ENCODE measurements around the gene RGS6.

RGS6 gene

DNA sequence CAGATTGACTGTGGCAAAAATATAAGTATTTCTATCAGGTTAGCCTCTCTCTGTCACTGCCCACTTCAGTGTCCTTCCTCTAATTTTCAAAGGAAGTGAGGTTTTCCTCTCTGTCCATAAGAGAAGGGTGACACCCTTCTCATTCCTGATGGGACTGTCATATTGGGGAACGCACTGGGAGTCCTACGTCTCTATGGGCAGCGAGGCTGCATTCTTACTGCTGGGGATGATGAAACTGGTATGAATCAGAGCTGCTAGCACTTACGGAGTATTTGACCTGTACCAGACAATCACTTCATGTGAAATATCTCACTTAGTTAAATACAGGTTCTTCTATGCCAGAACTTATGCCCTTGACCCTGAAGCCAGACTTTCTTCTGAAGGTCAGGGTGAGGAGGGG, 525.4 kb downstream of the RGS6 start:
- TF ChIP-seq, protein P1, sequence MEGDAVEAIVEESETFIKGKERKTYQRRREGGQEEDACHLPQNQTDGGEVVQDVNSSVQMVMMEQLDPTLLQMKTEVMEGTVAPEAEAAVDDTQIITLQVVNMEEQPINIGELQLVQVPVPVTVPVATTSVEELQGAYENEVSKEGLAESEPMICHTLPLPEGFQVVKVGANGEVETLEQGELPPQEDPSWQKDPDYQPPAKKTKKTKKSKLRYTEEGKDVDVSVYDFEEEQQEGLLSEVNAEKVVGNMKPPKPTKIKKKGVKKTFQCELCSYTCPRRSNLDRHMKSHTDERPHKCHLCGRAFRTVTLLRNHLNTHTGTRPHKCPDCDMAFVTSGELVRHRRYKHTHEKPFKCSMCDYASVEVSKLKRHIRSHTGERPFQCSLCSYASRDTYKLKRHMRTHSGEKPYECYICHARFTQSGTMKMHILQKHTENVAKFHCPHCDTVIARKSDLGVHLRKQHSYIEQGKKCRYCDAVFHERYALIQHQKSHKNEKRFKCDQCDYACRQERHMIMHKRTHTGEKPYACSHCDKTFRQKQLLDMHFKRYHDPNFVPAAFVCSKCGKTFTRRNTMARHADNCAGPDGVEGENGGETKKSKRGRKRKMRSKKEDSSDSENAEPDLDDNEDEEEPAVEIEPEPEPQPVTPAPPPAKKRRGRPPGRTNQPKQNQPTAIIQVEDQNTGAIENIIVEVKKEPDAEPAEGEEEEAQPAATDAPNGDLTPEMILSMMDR (IDR thresholded peaks at IDR 0.05; ENCODE audit: low read depth, low read length): no peak
- DNase-seq (ENCODE audit: extremely low read depth, low read depth): no peak

DNA sequence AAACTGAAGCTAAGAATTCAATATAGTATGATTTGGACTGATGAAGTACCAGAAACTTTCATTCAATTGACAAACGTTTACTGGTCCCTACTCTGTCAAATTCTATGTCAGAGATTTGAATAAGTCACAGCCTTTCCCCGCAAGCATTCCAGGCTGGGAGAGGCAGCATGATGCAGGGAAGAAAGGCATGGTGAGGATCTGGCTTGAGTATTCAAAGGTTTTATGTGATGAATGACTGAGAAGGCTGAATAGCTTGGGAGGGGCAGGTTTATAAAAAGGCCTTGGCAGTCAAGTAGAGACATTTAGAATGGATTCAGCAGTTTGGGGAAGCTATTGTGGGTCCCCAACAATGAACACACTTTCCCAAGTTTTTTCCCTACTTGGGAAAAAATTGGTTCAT, 529.8 kb downstream of the RGS6 start:
- TF ChIP-seq, protein P1 (IDR thresholded peaks at IDR 0.05; ENCODE audit: low read depth, low read length): no peak
- DNase-seq (ENCODE audit: extremely low read depth, low read depth): no peak

- DNase-seq (ENCODE audit: extremely low read depth, low read depth): no peak
- TF ChIP-seq, protein P1 (IDR thresholded peaks at IDR 0.05; ENCODE audit: low read depth, low read length): no peak
Measured at GRCh38 chr14:72463291-72463866, 531.1 kb downstream of the RGS6 start.

DNA sequence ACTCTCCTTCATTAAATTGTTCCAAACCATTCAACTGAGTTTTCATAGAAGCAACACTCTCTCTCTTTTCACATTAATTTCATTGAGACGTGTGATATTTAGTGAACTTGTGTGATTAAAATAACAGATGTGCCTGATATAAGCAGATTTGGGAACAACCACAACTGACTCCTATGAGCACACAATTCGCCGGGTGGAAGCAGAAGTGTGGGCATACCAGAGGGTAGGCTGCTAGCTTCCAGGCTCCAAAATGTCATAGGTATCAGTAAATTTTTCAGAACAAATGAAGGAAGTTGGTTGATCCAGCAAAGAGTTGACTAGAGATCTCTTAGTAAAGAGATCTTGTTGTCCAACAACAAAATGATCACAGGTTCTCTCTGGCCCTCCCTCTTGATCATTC, 532.0 kb downstream of the RGS6 start:
- DNase-seq (ENCODE audit: extremely low read depth, low read depth): no peak
- TF ChIP-seq, protein P1 (IDR thresholded peaks at IDR 0.05; ENCODE audit: low read depth, low read length): no peak

DNA sequence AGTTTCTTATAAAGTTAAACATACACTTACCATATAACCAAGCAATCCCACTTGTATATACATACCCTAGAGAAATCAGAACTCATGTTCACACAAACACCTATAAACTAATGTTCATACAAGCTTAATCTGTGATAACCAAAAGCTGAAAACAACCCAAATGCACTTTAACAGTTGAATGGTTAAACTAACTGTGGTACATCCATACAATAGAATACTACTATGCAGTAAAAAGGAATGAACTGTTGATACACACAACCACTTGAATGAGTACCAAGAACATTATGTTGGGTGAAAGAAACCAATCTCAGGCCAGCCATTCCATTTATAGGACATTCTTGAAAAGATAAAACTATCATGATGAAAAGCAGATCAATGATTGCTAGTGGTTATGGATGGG, 534.1 kb downstream of the RGS6 start:
- no peak for DNase-seq (ENCODE audit: extremely low read depth, low read depth)

DNA sequence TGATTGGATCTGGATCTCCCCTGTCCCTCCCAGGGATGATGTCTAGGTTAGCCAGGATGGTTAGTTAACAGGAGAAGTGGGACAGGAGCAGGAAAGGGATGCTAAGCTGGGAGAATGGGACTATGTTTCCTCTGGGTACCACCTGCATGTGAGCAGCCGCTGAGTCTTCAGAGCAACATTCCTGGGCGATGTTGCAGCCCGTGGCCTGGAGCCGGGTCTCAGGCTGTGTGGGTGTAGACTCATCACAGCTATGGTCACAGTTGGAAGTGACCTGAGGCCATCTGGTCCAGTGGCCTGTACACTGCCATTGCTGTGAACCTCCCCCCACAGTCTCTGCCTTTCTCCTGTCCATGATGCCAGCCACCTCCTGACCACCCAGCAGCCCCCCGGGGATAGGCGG, 539.1 kb downstream of the RGS6 start:
- no peak for DNase-seq (ENCODE audit: extremely low read depth, low read depth)
- TF ChIP-seq, protein P1 (IDR thresholded peaks at IDR 0.05; ENCODE audit: low read depth, low read length): no peak

More for the DNA sequence above, 534.1 kb downstream of the RGS6 start:
- TF ChIP-seq, protein P1 (IDR thresholded peaks at IDR 0.05; ENCODE audit: low read depth, low read length): no peak

DNA sequence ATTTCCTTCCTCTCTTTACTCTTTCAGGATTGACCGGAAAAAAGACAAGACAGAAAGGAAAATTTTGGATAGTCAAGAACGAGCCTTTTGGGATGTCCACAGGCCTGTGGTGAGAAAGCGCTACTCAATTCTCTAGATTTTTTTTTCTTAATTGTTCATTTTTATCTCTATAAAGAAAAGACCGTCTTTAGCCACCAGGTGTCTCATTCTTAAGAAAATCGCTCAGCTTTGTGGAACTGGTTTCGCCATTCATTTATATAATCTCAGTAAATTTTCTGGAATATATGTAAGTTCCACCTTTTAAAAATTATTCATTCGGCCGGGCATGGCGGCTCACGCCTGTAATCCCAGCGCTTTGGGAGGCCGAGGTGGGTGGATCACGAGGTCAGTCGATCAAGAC, 540.6 kb downstream of the RGS6 start:
- DNase-seq (ENCODE audit: extremely low read depth, low read depth): no peak
- TF ChIP-seq, protein P1 (IDR thresholded peaks at IDR 0.05; ENCODE audit: low read depth, low read length): no peak
